Measurements from ENCODE around the gene GREB1. TPM values are rescaled to one million over a fixed set of nuclear protein-coding genes. Genes with fewer than 3 reads are reported as not detected.

The GREB1 gene
- total RNA-seq, 6 donors from 2014 or later = 0.39 to 5.4 (median 1.6) TPM

DNA sequence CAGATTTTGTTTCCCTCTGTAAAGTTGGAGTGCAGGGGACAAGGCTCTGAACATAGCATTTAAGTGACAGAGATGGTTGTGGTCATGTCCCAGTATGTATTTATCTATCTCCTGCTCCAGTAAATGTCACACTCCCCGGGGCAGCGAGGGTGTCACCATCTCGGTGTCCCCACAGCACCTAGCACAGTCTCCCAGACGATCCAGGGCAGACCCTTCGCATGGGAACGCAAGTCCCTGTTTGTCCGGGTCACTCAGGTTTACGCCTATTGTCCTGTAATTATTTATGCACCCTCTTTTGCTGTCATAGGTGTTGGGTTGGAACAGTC lies 148.7 kb downstream of the GREB1 start:
- no peak for DNase-seq
- 85 to 87% methylated on average over 8 of the region's 8 CpGs for WGBS, 2 donors
- no peak for TF ChIP-seq EP300 (IDR thresholded peaks at IDR 0.05)
- TF ChIP-seq, protein P1, sequence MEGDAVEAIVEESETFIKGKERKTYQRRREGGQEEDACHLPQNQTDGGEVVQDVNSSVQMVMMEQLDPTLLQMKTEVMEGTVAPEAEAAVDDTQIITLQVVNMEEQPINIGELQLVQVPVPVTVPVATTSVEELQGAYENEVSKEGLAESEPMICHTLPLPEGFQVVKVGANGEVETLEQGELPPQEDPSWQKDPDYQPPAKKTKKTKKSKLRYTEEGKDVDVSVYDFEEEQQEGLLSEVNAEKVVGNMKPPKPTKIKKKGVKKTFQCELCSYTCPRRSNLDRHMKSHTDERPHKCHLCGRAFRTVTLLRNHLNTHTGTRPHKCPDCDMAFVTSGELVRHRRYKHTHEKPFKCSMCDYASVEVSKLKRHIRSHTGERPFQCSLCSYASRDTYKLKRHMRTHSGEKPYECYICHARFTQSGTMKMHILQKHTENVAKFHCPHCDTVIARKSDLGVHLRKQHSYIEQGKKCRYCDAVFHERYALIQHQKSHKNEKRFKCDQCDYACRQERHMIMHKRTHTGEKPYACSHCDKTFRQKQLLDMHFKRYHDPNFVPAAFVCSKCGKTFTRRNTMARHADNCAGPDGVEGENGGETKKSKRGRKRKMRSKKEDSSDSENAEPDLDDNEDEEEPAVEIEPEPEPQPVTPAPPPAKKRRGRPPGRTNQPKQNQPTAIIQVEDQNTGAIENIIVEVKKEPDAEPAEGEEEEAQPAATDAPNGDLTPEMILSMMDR (IDR thresholded peaks at IDR 0.05) = no peak
- TF ChIP-seq POLR2A (IDR thresholded peaks at IDR 0.05) = no peak
- no peak for TF ChIP-seq POLR2AphosphoS5 (IDR thresholded peaks at IDR 0.05)
- Histone ChIP-seq H3K36me3 (no peaks in the 10 kb centered on the region), H3K4me1 (no peaks in the 10 kb centered on the region), H3K4me3 (no peak overlapping the region), H3K27me3 (no peaks in the 10 kb centered on the region), H3K9me3 (no peaks in the 10 kb centered on the region), H3K27ac (no peak overlapping the region)
- no peak for ATAC-seq (ENCODE audit: low FRiP score in 2 of 2)

DNA sequence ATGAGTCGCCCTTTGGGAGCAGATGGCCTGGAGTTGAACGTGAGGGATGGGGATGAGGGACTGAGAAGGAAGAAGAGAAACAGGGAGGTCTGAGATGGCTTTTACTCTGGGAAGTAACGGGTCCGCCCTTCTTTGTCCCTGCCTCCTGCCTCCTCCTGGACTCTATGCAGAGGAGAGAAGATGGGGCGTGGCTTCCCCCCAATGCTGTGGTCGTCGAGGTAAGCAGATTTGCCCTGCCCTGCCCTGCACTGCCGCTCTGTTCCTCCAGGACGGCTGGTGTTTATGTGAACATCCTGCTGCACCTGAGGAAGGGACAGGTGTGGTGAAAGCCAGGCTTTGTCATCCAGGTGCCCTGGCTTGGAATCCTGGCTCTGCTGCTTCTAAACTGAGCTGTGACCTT lies 149.6 kb downstream of the GREB1 start:
- TF ChIP-seq, protein P1 (IDR thresholded peaks at IDR 0.05) = no peak
- TF ChIP-seq POLR2AphosphoS5 (IDR thresholded peaks at IDR 0.05) (no peak), POLR2A (IDR thresholded peaks at IDR 0.05) (no peak), EP300 (IDR thresholded peaks at IDR 0.05) (no peak)
- Histone ChIP-seq H3K9me3 (no peaks in the 10 kb centered on the region), H3K36me3 (no peaks in the 10 kb centered on the region), H3K4me1 (peaks cover 6 to 9% (median 8%) of the 10 kb centered on the region in 4 donors), H3K27ac (no peak overlapping the region), H3K4me3 (no peak overlapping the region), H3K27me3 (no peaks in the 10 kb centered on the region)
- DNase-seq (no peak), ATAC-seq (ENCODE audit: low FRiP score in 2 of 2) (no peak)
- WGBS, 2 donors = 51 to 52% methylated on average over 6 to 9 of the region's 9 CpGs

DNA sequence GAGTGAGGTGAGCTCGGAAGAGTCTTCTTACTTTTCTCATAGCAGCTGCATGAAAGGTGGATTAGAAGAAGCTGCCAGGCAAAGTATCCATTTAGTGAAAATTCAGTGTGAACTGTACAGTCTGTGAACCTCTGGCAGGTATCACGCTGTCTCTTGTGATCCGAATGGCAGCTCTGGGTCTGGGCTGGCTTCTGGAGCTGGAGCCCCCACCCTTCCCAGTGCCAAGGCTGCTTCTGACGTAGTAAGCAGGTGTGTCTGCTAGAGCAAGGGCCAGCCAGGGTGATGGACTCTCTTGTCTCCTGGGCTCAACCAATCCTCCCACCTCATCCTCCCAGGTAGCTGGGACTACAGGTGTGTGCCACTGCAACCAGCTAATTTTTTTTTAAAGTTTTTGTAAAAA lies 150.1 kb downstream of the GREB1 start:
- Histone ChIP-seq H3K4me1 (peaks cover 10 to 14% (median 12%) of the 10 kb centered on the region in 4 donors), H3K27ac (no peak overlapping the region), H3K9me3 (no peaks in the 10 kb centered on the region), H3K36me3 (no peaks in the 10 kb centered on the region), H3K4me3 (no peak overlapping the region), H3K27me3 (no peaks in the 10 kb centered on the region)
- DNase-seq = no peak
- WGBS, 2 donors = 81% methylated on average over 4 of the region's 4 CpGs
- TF ChIP-seq EP300 (IDR thresholded peaks at IDR 0.05) = no peak
- no peak for TF ChIP-seq POLR2A (IDR thresholded peaks at IDR 0.05)
- TF ChIP-seq, protein P1 (IDR thresholded peaks at IDR 0.05) = no peak
- no peak for TF ChIP-seq POLR2AphosphoS5 (IDR thresholded peaks at IDR 0.05)
- ATAC-seq (ENCODE audit: low FRiP score in 2 of 2) = no peak

DNA sequence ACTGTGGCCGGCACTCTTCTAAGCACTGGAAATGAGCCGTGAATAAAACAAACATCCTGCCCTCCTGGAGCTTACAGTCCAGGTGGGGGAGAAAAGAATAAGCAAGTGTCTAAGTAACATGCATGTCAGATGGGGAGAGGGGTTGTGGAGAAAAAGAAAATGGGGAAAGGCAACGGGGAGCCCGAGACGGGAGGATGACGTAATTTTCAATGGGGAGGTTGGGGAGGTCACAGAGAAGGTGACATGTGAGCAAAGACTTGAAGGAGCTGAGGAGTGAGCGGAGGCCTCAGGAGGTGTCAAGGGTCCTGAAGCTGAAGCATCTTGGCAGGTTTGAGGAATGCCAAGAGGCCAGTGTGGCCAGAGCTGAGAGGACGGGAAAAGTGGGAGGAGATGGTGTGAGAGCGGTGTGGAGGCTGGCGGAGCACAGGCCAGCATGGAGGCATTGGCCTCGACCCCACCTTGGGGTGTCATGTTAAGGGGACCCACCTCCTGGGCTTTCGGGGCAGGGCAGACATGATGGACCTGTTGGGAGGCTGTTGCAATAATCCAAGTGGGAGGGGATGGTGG lies 151.1 kb downstream of the GREB1 start:
- no peaks in the 10 kb centered on the region for H3K9me3 ChIP-seq
- 67 to 73% methylated on average over 12 of the region's 12 CpGs for WGBS, 2 donors
- DNase-seq = peak in 1 of 2 donors; percentile 41
- no peaks in the 10 kb centered on the region for H3K36me3 ChIP-seq
- no peak for ATAC-seq (ENCODE audit: low FRiP score in 2 of 2)
- no peak for TF ChIP-seq POLR2A (IDR thresholded peaks at IDR 0.05)
- no peaks in the 10 kb centered on the region for H3K27me3 ChIP-seq
- no peak overlapping the region for H3K4me3 ChIP-seq
- peaks cover 12 to 16% (median 14%) of the 10 kb centered on the region in 4 donors for H3K4me1 ChIP-seq
- H3K27ac ChIP-seq = no peak overlapping the region

DNA sequence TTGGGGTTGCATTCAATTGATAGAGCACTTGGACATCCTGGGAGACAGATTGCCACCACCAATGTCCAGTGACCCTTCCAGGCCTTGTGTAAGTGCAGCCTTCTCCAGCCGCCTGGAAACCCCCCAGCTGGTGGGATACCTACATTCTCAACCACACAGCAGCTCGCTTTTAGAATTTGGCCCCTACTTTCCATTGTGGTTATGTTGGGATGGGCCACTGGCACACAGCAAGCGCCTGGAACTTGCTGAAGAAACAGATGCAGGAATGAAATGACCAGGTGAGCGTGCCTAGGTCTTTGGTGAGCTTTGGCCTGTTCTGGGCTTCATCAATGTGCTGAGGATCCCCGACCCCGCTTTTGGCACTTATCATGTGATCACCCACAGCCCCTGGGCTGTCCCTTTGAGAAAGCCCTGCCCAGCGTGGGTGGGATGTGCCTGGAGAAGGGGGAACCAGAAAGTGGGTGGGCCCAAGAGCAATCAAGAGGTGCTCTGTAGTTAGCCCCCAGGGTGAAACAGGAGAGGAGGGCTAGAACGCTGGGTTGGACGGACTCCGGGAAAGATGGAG lies 152.1 kb downstream of the GREB1 start:
- 86 to 95% methylated on average over 8 to 10 of the region's 10 CpGs for WGBS, 2 donors
- ATAC-seq (ENCODE audit: low FRiP score in 2 of 2) = no peak
- DNase-seq = no peak

More for the DNA sequence above, 152.1 kb downstream of the GREB1 start:
- no peaks in the 10 kb centered on the region for H3K27me3 ChIP-seq
- no peaks in the 10 kb centered on the region for H3K9me3 ChIP-seq
- H3K4me3 ChIP-seq = no peak overlapping the region
- no peak overlapping the region for H3K27ac ChIP-seq
- H3K4me1 ChIP-seq = peaks cover 12 to 16% (median 14%) of the 10 kb centered on the region in 4 donors
- TF ChIP-seq, protein P1 (IDR thresholded peaks at IDR 0.05) = no peak
- TF ChIP-seq EP300 (IDR thresholded peaks at IDR 0.05) (no peak), POLR2A (IDR thresholded peaks at IDR 0.05) (no peak), POLR2AphosphoS5 (IDR thresholded peaks at IDR 0.05) (no peak)
- no peaks in the 10 kb centered on the region for H3K36me3 ChIP-seq

Measured in upper lobe of left lung (tissue), 6 donors.